ENCODE measurements around the gene SPECC1L. TPM values are rescaled to one million over a fixed set of nuclear protein-coding genes. Genes with fewer than 3 reads are reported as not detected.

Gene SPECC1L
- total RNA-seq, 1 donor from 2014 or later: 173 TPM

DNA sequence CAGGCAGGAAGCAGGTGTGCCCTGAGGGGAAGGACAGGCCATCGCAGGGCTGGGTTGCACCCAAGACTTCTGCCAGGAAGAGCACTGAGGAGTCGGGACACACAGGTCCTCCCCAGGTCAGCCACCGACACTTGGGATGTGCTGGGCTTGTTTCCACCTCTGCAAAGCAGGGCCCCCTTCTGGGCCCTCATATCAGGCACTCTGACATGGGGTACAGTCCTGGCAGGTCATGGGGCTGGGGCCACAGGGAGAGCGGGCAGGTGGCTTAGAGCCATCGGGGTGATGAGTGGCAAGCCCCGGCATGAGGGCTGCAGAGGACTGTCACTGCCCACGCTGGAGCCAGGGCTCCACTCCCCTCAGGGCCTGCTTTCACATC lies 148.8 kb downstream of the SPECC1L start:
- Mint-ChIP-seq H3K4me1 (ENCODE audit: low read depth, unreplicated experiment) (peaks cover 25% of the 10 kb centered on the region), H3K27ac (ENCODE audit: unreplicated experiment) (no peak overlapping the region), H3K27me3 (ENCODE audit: unreplicated experiment) (peaks cover 26% of the 10 kb centered on the region)

DNA sequence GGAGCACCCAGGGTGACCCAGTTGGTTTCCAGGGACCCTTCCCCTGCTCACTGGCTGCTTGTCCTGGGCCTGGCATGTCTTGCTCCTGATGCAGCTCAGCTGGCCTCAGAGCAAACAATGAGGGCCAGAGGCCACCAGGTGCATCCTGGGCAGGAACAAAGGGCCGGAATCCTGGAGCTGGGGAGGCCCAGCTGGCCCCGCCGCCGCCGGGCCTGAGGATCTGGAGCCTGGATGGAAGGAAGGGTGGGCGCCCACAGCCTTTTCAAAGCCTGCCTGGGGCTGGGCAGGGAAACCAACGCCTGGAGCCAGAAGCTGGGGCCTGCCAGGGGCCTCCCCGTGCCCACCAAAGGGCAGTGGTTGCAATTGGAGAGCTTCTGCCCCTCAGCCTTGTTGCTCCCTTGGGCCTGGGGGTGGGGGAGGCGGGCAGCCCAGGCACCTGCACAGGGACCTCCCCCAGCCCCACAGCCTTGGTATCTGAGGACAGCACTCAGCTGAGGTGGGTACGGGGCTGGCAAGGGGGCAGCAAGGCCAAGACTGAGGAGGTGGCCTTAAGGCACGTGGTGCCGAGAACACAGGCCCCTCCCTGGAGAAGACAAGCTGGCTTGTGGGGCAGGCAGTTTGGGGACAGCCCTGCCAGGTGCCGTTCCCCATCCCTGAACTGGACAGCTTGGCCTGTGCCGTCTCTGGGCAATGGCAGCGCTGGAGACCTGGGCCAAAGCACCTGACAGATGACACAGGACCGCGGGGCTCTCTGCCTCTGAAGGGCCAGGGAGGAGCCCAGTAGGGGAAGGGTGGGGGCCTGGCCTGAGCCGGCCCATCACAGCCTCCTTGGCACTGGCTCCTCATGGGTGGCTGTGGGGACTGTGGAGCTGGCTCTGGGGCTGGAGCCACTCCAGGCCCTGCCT lies 149.7 kb downstream of the SPECC1L start:
- H3K36me3 Mint-ChIP-seq (ENCODE audit: unreplicated experiment): no peaks in the 10 kb centered on the region
- no peak for TF ChIP-seq CTCF (IDR thresholded peaks at IDR 0.05; ENCODE audit: partially characterized antibody, unreplicated experiment)
- DNase-seq: peak; percentile 19
- no peak overlapping the region for H3K4me3 Mint-ChIP-seq (ENCODE audit: unreplicated experiment)
- peaks cover 22% of the 10 kb centered on the region for H3K4me1 Mint-ChIP-seq (ENCODE audit: low read depth, unreplicated experiment)
- peaks cover 26% of the 10 kb centered on the region for H3K27me3 Mint-ChIP-seq (ENCODE audit: unreplicated experiment)
- H3K9me3 Mint-ChIP-seq (ENCODE audit: unreplicated experiment): peaks cover 20% of the 10 kb centered on the region
- H3K27ac Mint-ChIP-seq (ENCODE audit: unreplicated experiment): no peak overlapping the region

More for the DNA sequence above, 148.8 kb downstream of the SPECC1L start:
- peak; percentile 16 for DNase-seq
- Mint-ChIP-seq H3K4me3 (ENCODE audit: unreplicated experiment) (no peak overlapping the region), H3K36me3 (ENCODE audit: unreplicated experiment) (no peaks in the 10 kb centered on the region), H3K9me3 (ENCODE audit: unreplicated experiment) (peaks cover 21% of the 10 kb centered on the region)
- TF ChIP-seq CTCF (IDR thresholded peaks at IDR 0.05; ENCODE audit: partially characterized antibody, unreplicated experiment): no peak

GRCh38 chr22:24420977-24421343 lies 150.3 kb downstream of the SPECC1L start:
- H3K4me3 Mint-ChIP-seq (ENCODE audit: unreplicated experiment): no peak overlapping the region
- peaks cover 20% of the 10 kb centered on the region for H3K9me3 Mint-ChIP-seq (ENCODE audit: unreplicated experiment)
- H3K36me3 Mint-ChIP-seq (ENCODE audit: unreplicated experiment): peaks cover 5% of the 10 kb centered on the region
- peak; percentile 25 for DNase-seq
- peaks cover 19% of the 10 kb centered on the region for H3K4me1 Mint-ChIP-seq (ENCODE audit: low read depth, unreplicated experiment)
- TF ChIP-seq CTCF (IDR thresholded peaks at IDR 0.05; ENCODE audit: partially characterized antibody, unreplicated experiment): no peak
- H3K27me3 Mint-ChIP-seq (ENCODE audit: unreplicated experiment): peaks cover 30% of the 10 kb centered on the region
- H3K27ac Mint-ChIP-seq (ENCODE audit: unreplicated experiment): no peak overlapping the region

DNA sequence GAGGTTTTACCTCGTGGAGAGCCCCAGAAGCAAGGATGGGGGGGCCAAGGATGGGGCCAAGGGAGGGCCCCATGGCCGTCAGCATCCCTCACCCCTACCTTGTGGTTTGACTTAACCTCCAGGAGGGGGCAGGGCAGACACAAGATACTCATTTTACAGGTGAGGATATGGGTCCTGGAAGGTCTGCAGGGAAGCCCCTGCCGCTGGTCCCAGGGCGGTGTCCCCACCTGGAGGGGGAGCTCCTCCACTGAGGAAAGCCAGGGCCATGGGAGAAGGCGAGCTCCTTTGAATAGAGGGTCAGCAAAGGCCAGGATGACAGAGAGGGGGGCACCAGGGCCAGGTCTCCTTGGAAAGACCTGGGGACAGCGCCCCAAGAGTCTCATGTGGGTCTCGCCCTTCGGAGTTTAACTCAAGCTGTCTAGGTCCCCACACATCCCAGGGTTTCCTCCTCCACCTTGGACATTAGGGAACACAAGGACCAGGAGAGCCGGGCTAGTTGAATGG lies 150.8 kb downstream of the SPECC1L start:
- H3K27ac Mint-ChIP-seq (ENCODE audit: unreplicated experiment): no peak overlapping the region

More for the DNA sequence above, 150.8 kb downstream of the SPECC1L start:
- H3K4me1 Mint-ChIP-seq (ENCODE audit: low read depth, unreplicated experiment): peaks cover 15% of the 10 kb centered on the region
- TF ChIP-seq CTCF (IDR thresholded peaks at IDR 0.05; ENCODE audit: partially characterized antibody, unreplicated experiment): peak; percentile 20
- peaks cover 30% of the 10 kb centered on the region for H3K27me3 Mint-ChIP-seq (ENCODE audit: unreplicated experiment)
- DNase-seq: peak; percentile 14
- H3K36me3 Mint-ChIP-seq (ENCODE audit: unreplicated experiment): peaks cover 7% of the 10 kb centered on the region
- H3K9me3 Mint-ChIP-seq (ENCODE audit: unreplicated experiment): peaks cover 16% of the 10 kb centered on the region
- H3K4me3 Mint-ChIP-seq (ENCODE audit: unreplicated experiment): no peak overlapping the region

Data from glutamatergic neuron (in vitro differentiated cells).